ENCODE results near the gene OR52E6. TPM values are rescaled to one million over a fixed set of nuclear protein-coding genes. Genes with fewer than 3 reads are reported as not detected.

Gene OR52E6
- total and polyA plus RNA-seq, 4 donors = not detected

- H3K27me3 ChIP-seq (ENCODE audit: control insufficient read depth in 3 of 3, insufficient read depth in 3 of 3, low read length in 2 of 3) = no peaks in the 10 kb centered on the region
- H3K36me3 ChIP-seq (ENCODE audit: control insufficient read depth in 4 of 4, insufficient read depth in 4 of 4, low read length in 4 of 4) = no peaks in the 10 kb centered on the region
- H3K9me3 ChIP-seq (ENCODE audit: control insufficient read depth in 4 of 4, insufficient read depth in 3 of 4, low read length in 3 of 4) = no peaks in the 10 kb centered on the region
- no peak for DNase-seq
- H3K27ac ChIP-seq (ENCODE audit: low read depth in 1 of 2, low read length in 1 of 2) = no peak overlapping the region
- no peak overlapping the region for H3K4me3 ChIP-seq
- TF ChIP-seq, protein P1, sequence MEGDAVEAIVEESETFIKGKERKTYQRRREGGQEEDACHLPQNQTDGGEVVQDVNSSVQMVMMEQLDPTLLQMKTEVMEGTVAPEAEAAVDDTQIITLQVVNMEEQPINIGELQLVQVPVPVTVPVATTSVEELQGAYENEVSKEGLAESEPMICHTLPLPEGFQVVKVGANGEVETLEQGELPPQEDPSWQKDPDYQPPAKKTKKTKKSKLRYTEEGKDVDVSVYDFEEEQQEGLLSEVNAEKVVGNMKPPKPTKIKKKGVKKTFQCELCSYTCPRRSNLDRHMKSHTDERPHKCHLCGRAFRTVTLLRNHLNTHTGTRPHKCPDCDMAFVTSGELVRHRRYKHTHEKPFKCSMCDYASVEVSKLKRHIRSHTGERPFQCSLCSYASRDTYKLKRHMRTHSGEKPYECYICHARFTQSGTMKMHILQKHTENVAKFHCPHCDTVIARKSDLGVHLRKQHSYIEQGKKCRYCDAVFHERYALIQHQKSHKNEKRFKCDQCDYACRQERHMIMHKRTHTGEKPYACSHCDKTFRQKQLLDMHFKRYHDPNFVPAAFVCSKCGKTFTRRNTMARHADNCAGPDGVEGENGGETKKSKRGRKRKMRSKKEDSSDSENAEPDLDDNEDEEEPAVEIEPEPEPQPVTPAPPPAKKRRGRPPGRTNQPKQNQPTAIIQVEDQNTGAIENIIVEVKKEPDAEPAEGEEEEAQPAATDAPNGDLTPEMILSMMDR (IDR thresholded peaks at IDR 0.05; ENCODE audit: control extremely low read depth, extremely low read depth) = no peak
- ATAC-seq (ENCODE audit: insufficient read depth, low FRiP score) = no peak
- H3K4me1 ChIP-seq (ENCODE audit: control insufficient read depth in 5 of 5, insufficient read depth in 5 of 5, low read length in 5 of 5) = no peaks in the 10 kb centered on the region
- H3K9ac ChIP-seq (ENCODE audit: insufficient read depth in 1 of 2, low read length in 2 of 2) = no peak overlapping the region
- WGBS, 2 donors = 19 to 39% methylated on average over 1 of the region's 1 CpG
Observed at GRCh38 chr11:5846701-5847100, 5.0 kb upstream of the OR52E6 start.

DNA sequence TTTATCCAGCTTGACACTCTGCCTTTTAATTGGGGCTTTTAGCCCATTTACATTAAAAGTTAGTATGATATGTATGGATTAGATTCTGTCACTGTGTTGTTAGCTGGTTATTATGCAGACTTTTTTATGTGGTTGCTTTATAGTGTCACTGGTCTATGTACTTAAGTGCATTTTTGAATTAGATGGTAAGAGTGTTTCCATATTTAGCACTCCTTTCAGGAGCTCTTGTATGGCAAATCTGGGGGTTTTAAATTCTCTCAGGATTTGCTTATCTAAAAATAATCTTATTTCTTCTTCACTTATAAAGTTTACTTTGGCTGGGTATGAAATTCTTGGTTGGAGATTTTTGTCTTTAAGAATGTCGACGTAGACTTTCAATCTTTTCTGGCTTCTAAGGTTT is 4.0 kb downstream of the OR52E6 start:
- DNase-seq = no peak
- Histone ChIP-seq H3K9me3 (ENCODE audit: control insufficient read depth in 4 of 4, insufficient read depth in 3 of 4, low read length in 3 of 4) (peaks cover 0 to 2% (median 0%) of the 10 kb centered on the region in 4 donors), H3K4me3 (no peak overlapping the region), H3K4me1 (ENCODE audit: control insufficient read depth in 5 of 5, insufficient read depth in 5 of 5, low read length in 5 of 5) (no peaks in the 10 kb centered on the region), H3K27me3 (ENCODE audit: control insufficient read depth in 3 of 3, insufficient read depth in 3 of 3, low read length in 2 of 3) (no peaks in the 10 kb centered on the region), H3K36me3 (ENCODE audit: control insufficient read depth in 4 of 4, insufficient read depth in 4 of 4, low read length in 4 of 4) (no peaks in the 10 kb centered on the region), H3K9ac (ENCODE audit: insufficient read depth in 1 of 2, low read length in 2 of 2) (no peak overlapping the region), H3K27ac (ENCODE audit: low read depth in 1 of 2, low read length in 1 of 2) (no peak overlapping the region)
- 83 to 93% methylated on average over 2 of the region's 2 CpGs for WGBS, 2 donors
- TF ChIP-seq, protein P1 (IDR thresholded peaks at IDR 0.05; ENCODE audit: control extremely low read depth, extremely low read depth) = no peak
- ATAC-seq (ENCODE audit: insufficient read depth, low FRiP score) = no peak

GRCh38 chr11:5833446-5833845 is 8.3 kb downstream of the OR52E6 start:
- no peaks in the 10 kb centered on the region for H3K36me3 ChIP-seq (ENCODE audit: control insufficient read depth in 4 of 4, insufficient read depth in 4 of 4, low read length in 4 of 4)
- H3K27me3 ChIP-seq (ENCODE audit: control insufficient read depth in 3 of 3, insufficient read depth in 3 of 3, low read length in 2 of 3) = no peaks in the 10 kb centered on the region
- WGBS, 2 donors = 45 to 46% methylated on average over 2 of the region's 2 CpGs
- H3K4me1 ChIP-seq (ENCODE audit: control insufficient read depth in 5 of 5, insufficient read depth in 5 of 5, low read length in 5 of 5) = no peaks in the 10 kb centered on the region
- no peak overlapping the region for H3K9ac ChIP-seq (ENCODE audit: insufficient read depth in 1 of 2, low read length in 2 of 2)
- DNase-seq = no peak
- H3K27ac ChIP-seq (ENCODE audit: low read depth in 1 of 2, low read length in 1 of 2) = no peak overlapping the region
- TF ChIP-seq, protein P1 (IDR thresholded peaks at IDR 0.05; ENCODE audit: control extremely low read depth, extremely low read depth) = no peak
- no peak for ATAC-seq (ENCODE audit: insufficient read depth, low FRiP score)
- peaks cover 0 to 4% (median 0%) of the 10 kb centered on the region in 4 donors for H3K9me3 ChIP-seq (ENCODE audit: control insufficient read depth in 4 of 4, insufficient read depth in 3 of 4, low read length in 3 of 4)
- no peak overlapping the region for H3K4me3 ChIP-seq

- H3K9ac ChIP-seq (ENCODE audit: insufficient read depth in 1 of 2, low read length in 2 of 2) = no peak overlapping the region
- DNase-seq (no peak), ATAC-seq (ENCODE audit: insufficient read depth, low FRiP score) (no peak)
- no peak overlapping the region for H3K27ac ChIP-seq (ENCODE audit: low read depth in 1 of 2, low read length in 1 of 2)
- 86 to 95% methylated on average over 6 of the region's 6 CpGs for WGBS, 2 donors
- H3K9me3 ChIP-seq (ENCODE audit: control insufficient read depth in 4 of 4, insufficient read depth in 3 of 4, low read length in 3 of 4) = peaks cover 0 to 8% (median 0%) of the 10 kb centered on the region in 4 donors
- H3K4me1 ChIP-seq (ENCODE audit: control insufficient read depth in 5 of 5, insufficient read depth in 5 of 5, low read length in 5 of 5) = no peaks in the 10 kb centered on the region
- H3K27me3 ChIP-seq (ENCODE audit: control insufficient read depth in 3 of 3, insufficient read depth in 3 of 3, low read length in 2 of 3) = no peaks in the 10 kb centered on the region
- TF ChIP-seq, protein P1 (IDR thresholded peaks at IDR 0.05; ENCODE audit: control extremely low read depth, extremely low read depth) = no peak
- no peak overlapping the region for H3K4me3 ChIP-seq
- no peaks in the 10 kb centered on the region for H3K36me3 ChIP-seq (ENCODE audit: control insufficient read depth in 4 of 4, insufficient read depth in 4 of 4, low read length in 4 of 4)
Observed at GRCh38 chr11:5831196-5831829, 10.4 kb downstream of the OR52E6 start.

All from lung (tissue), 12 donors.